ENCODE results near the gene ECHS1.

- TF ChIP-seq, protein P1, sequence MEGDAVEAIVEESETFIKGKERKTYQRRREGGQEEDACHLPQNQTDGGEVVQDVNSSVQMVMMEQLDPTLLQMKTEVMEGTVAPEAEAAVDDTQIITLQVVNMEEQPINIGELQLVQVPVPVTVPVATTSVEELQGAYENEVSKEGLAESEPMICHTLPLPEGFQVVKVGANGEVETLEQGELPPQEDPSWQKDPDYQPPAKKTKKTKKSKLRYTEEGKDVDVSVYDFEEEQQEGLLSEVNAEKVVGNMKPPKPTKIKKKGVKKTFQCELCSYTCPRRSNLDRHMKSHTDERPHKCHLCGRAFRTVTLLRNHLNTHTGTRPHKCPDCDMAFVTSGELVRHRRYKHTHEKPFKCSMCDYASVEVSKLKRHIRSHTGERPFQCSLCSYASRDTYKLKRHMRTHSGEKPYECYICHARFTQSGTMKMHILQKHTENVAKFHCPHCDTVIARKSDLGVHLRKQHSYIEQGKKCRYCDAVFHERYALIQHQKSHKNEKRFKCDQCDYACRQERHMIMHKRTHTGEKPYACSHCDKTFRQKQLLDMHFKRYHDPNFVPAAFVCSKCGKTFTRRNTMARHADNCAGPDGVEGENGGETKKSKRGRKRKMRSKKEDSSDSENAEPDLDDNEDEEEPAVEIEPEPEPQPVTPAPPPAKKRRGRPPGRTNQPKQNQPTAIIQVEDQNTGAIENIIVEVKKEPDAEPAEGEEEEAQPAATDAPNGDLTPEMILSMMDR (conservative IDR thresholded peaks at IDR 0.05 in 1 of 2, IDR thresholded peaks at IDR 0.05 in 1 of 2; ENCODE audit: extremely low read depth in 1 of 2, insufficient read depth in 1 of 2, low read depth in 1 of 2, low read length in 2 of 2) = no peak
- no peak for TF ChIP-seq EZH2 (IDR thresholded peaks at IDR 0.05; ENCODE audit: borderline replicate concordance, low read length)
Observed at GRCh38 chr10:133347710-133348517, 25.2 kb downstream of the ECHS1 start.
